ENCODE data around the gene CNTNAP5.

DNA sequence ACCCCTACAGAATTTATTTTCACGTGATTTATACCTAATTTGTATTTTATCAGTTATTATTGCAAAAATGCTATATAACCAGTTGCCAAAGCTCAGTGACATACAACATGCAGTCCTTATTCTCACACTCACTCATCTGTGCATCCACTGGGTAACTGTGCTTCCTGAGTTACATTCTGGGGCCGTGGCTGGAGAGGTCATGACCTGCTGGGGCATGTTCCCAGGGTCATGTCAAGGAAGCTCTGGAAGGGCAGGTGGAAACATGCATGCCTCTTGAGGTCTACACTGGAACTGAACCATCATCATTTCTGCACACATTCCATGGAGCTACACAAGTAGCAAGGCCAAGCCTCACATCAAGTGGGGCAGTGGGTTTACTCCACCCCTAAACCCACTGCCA is 715.5 kb downstream of the CNTNAP5 start:
- TF ChIP-seq POLR2AphosphoS5 (IDR thresholded peaks at IDR 0.05; ENCODE audit: borderline replicate concordance, low read depth, low read length) (no peak), EZH2 (IDR thresholded peaks at IDR 0.05) (no peak), FOXP2 (optimal IDR thresholded peaks at IDR 0.05; ENCODE audit: control extremely low read depth, extremely low read length, insufficient read depth) (no peak)
